WTC11 (cell line): ENCODE data around the gene GSDME. TPM values are rescaled to one million over a fixed set of nuclear protein-coding genes. Genes with fewer than 3 reads are reported as not detected.

Source experiments
- ATAC-seq: fragments of 200-7000 bp; cut with Tn5 transposase; 2 replicates; pipeline ENCODE4 v1.10.0; 2021; ENCODE audit warnings: mild to moderate bottlenecking, moderate library complexity
- CTCF ChIA-PET: fragments of 300-600 bp; sonication (Branson Sonifier 250); formaldehyde crosslinking; loops from one replicate; lab custom pipeline; 2021; ENCODE audit warnings: antibody characterized with exemption; lab: Charles Lee
- POLR2A ChIA-PET: fragments of 350-600 bp; sonication (Branson Sonifier 250); formaldehyde crosslinking; loops from one replicate; lab custom pipeline; 2021; ENCODE audit warnings: antibody characterized with exemption; lab: Charles Lee
- DNase-seq: peaks from one replicate; pipeline ENCODE4 v3.0.0; 2021; ENCODE audit warnings: low spot score
- H3K27ac Mint-ChIP-seq: 2 replicates; pipeline ENCODE4 v1.8.0; 2021; ENCODE audit warnings: mixed read lengths
- H3K27me3 Mint-ChIP-seq: 2 replicates; pipeline ENCODE4 v1.8.0; 2021; ENCODE audit warnings: low read depth, mild to moderate bottlenecking, moderate library complexity, mixed read lengths
- H3K36me3 Mint-ChIP-seq: 2 replicates; pipeline ENCODE4 v1.8.0; 2021; ENCODE audit warnings: mixed read lengths
- H3K4me1 Mint-ChIP-seq: 2 replicates; pipeline ENCODE4 v1.8.0; 2022; ENCODE audit warnings: mixed read lengths
- H3K4me3 Mint-ChIP-seq: 2 replicates; pipeline ENCODE4 v1.8.0; 2021; ENCODE audit warnings: mild to moderate bottlenecking, moderate library complexity, mixed read lengths
- H3K9me3 Mint-ChIP-seq: 2 replicates; pipeline ENCODE4 v1.8.0; 2021; ENCODE audit warnings: mixed read lengths
- ATF3 ChIP-seq: sonication (generic); formaldehyde crosslinking; conservative IDR thresholded peaks from 2 replicates; pipeline ENCODE4 v1.8.1; 2022; ENCODE audit warnings: mild to moderate bottlenecking, missing genetic modification reagents
- ESRRA ChIP-seq: sonication (generic); formaldehyde crosslinking; IDR thresholded peaks from 2 replicates; pipeline ENCODE4 v1.8.1; 2022; ENCODE audit warnings: mild to moderate bottlenecking, missing genetic modification reagents, borderline replicate concordance
- ETV6 ChIP-seq: sonication (generic); formaldehyde crosslinking; IDR thresholded peaks from 2 replicates; pipeline ENCODE4 v1.8.1; 2022; ENCODE audit warnings: mild to moderate bottlenecking, missing genetic modification reagents
- FOXP1 ChIP-seq: sonication (generic); formaldehyde crosslinking; IDR thresholded peaks from 2 replicates; pipeline ENCODE4 v1.8.0; 2022; ENCODE audit warnings: missing genetic modification reagents, mild to moderate bottlenecking, moderate library complexity, borderline replicate concordance
- GABPB1 ChIP-seq: sonication (generic); formaldehyde crosslinking; IDR thresholded peaks from 2 replicates; pipeline ENCODE4 v1.8.1; 2023; ENCODE audit warnings: mild to moderate bottlenecking, missing genetic modification reagents
- GRHL2 ChIP-seq: fragments of 250-450 bp; sonication (Bioruptor Pico); IDR thresholded peaks from 2 replicates; pipeline ENCODE4 v1.8.0; 2022; ENCODE audit warnings: mild to moderate bottlenecking, moderate library complexity; ENCODE audit not compliant: insufficient replicate concordance, severe bottlenecking
- NFE2L1 ChIP-seq: sonication (generic); formaldehyde crosslinking; IDR thresholded peaks from 2 replicates; pipeline ENCODE4 v1.8.1; 2023; ENCODE audit warnings: missing genetic modification reagents
- NR2C2 ChIP-seq: sonication (generic); formaldehyde crosslinking; IDR thresholded peaks from 2 replicates; pipeline ENCODE4 v1.8.0; 2022; ENCODE audit warnings: mild to moderate bottlenecking, missing genetic modification reagents
- SOX15 ChIP-seq: fragments of 250-450 bp; sonication (Bioruptor Pico); IDR thresholded peaks from 2 replicates; pipeline ENCODE4 v1.9.0; 2021; ENCODE audit warnings: mild to moderate bottlenecking
- TCF7 ChIP-seq: sonication (generic); formaldehyde crosslinking; IDR thresholded peaks from 2 replicates; pipeline ENCODE4 v1.8.0; 2022; ENCODE audit warnings: mild to moderate bottlenecking, low read depth, missing genetic modification reagents, moderate library complexity
- USF1 ChIP-seq: sonication (generic); formaldehyde crosslinking; IDR thresholded peaks from 2 replicates; pipeline ENCODE4 v1.8.0; 2022; ENCODE audit warnings: mild to moderate bottlenecking, missing genetic modification reagents
- ZBTB21 ChIP-seq: sonication (generic); formaldehyde crosslinking; IDR thresholded peaks from 2 replicates; pipeline ENCODE4 v1.8.1; 2023; ENCODE audit warnings: mild to moderate bottlenecking, missing genetic modification reagents, borderline replicate concordance
- ZNF219 ChIP-seq: sonication (generic); formaldehyde crosslinking; IDR thresholded peaks from 2 replicates; pipeline ENCODE4 v1.8.0; 2023; ENCODE audit warnings: missing genetic modification reagents, mild to moderate bottlenecking, borderline replicate concordance
- ZNF317 ChIP-seq: sonication (generic); formaldehyde crosslinking; IDR thresholded peaks from 2 replicates; pipeline ENCODE4 v1.8.1; 2023; ENCODE audit warnings: low read depth, mild to moderate bottlenecking, moderate library complexity, missing genetic modification reagents, borderline replicate concordance
- ZNF532 ChIP-seq: fragments of 250-450 bp; sonication (Bioruptor Pico); IDR thresholded peaks from 2 replicates; pipeline ENCODE4 v1.9.0; 2021; ENCODE audit warnings: mild to moderate bottlenecking, borderline replicate concordance
- total RNA-seq: library from RNA; stranded (reverse); gene quantifications from 3 replicates; pipeline ENCODE4 v1.2.3, GENCODE V29; 2021
- TF ChIP-seq, protein P1 (sequence below): fragments of 250-450 bp; sonication (Bioruptor Pico); IDR thresholded peaks from 2 replicates; pipeline ENCODE4 v1.8.0; 2021; ENCODE audit warnings: mild to moderate bottlenecking
- TF ChIP-seq, protein P2 (sequence below): fragments of 200-600 bp; IDR thresholded peaks from 2 replicates; pipeline ENCODE4 v1.8.0; 2022; ENCODE audit warnings: antibody characterized with exemption

Gene GSDME
- total RNA-seq, 1 experiment from 2014 or later: 4.8 TPM

GRCh38 chr7:24659505-24659904 lies 97.8 kb downstream of the GSDME start (continued):
- TF ChIP-seq, protein P1, sequence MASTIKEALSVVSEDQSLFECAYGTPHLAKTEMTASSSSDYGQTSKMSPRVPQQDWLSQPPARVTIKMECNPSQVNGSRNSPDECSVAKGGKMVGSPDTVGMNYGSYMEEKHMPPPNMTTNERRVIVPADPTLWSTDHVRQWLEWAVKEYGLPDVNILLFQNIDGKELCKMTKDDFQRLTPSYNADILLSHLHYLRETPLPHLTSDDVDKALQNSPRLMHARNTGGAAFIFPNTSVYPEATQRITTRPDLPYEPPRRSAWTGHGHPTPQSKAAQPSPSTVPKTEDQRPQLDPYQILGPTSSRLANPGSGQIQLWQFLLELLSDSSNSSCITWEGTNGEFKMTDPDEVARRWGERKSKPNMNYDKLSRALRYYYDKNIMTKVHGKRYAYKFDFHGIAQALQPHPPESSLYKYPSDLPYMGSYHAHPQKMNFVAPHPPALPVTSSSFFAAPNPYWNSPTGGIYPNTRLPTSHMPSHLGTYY (CRISPR knock-in tag): no peak
- TF ChIP-seq ZNF532 (CRISPR knock-in tag) (no peak), SOX15 (CRISPR knock-in tag) (no peak), TCF7 (CRISPR knock-in tag) (no peak), ATF3 (no peak), GABPB1 (CRISPR knock-in tag) (no peak), GRHL2 (CRISPR knock-in tag) (no peak), ZNF219 (CRISPR knock-in tag) (no peak), USF1 (CRISPR knock-in tag) (no peak)

DNA sequence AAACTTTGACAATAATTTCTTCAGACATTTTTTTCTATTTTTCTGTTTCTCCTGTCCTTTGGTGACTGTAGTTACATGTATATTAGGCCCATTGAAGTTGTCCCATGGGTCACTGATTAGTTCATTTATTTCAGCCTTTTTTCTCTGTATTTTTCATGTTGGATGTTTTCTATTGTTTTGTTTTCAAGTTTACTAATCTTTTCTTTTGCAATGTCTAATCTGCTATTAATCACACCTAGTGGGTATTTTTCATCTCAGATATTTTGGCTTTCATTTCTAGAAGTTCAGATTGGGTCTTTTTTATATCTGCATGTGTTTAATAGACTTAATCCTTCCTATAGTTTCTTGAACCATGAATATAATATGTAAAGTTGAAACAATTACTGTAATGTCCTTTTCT lies 99.3 kb downstream of the GSDME start:
- H3K36me3 Mint-ChIP-seq: peaks cover 10% of the 10 kb centered on the region
- POLR2A ChIA-PET: no interaction called here
- TF ChIP-seq ESRRA: no peak
- no peak for TF ChIP-seq GABPB1 (CRISPR knock-in tag)
- TF ChIP-seq, protein P2, sequence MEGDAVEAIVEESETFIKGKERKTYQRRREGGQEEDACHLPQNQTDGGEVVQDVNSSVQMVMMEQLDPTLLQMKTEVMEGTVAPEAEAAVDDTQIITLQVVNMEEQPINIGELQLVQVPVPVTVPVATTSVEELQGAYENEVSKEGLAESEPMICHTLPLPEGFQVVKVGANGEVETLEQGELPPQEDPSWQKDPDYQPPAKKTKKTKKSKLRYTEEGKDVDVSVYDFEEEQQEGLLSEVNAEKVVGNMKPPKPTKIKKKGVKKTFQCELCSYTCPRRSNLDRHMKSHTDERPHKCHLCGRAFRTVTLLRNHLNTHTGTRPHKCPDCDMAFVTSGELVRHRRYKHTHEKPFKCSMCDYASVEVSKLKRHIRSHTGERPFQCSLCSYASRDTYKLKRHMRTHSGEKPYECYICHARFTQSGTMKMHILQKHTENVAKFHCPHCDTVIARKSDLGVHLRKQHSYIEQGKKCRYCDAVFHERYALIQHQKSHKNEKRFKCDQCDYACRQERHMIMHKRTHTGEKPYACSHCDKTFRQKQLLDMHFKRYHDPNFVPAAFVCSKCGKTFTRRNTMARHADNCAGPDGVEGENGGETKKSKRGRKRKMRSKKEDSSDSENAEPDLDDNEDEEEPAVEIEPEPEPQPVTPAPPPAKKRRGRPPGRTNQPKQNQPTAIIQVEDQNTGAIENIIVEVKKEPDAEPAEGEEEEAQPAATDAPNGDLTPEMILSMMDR: no peak
- TF ChIP-seq NFE2L1 (CRISPR knock-in tag): no peak
- no peak for TF ChIP-seq ZNF317
- no peak for TF ChIP-seq NR2C2 (CRISPR knock-in tag)
- TF ChIP-seq FOXP1 (CRISPR knock-in tag): no peak
- TF ChIP-seq ETV6: no peak
- TF ChIP-seq ZBTB21 (CRISPR knock-in tag): no peak
- H3K27me3 Mint-ChIP-seq: no peaks in the 10 kb centered on the region
- H3K4me3 Mint-ChIP-seq: no peak overlapping the region
- H3K9me3 Mint-ChIP-seq: 0 out of 2 replicates have a peak, but pooled peaks cover 7% of the 10 kb centered on the region
- H3K27ac Mint-ChIP-seq: no peak overlapping the region
- CTCF ChIA-PET: no interaction called here
- peaks cover 13% of the 10 kb centered on the region for H3K4me1 Mint-ChIP-seq
- ATAC-seq: no peak
- no peak for DNase-seq
